Ascending aorta (tissue), 2 donors: ENCODE data around the gene TFAP2C. TPM values are rescaled to one million over a fixed set of nuclear protein-coding genes. Genes with fewer than 3 reads are reported as not detected.

Experiments used
- DNase-seq, 2 donors: peaks; one replicate each; pipeline ENCODE4 v3.0.0-alpha.2; 2019; ENCODE audit warnings: low spot score in 2 of 2
- H3K27ac ChIP-seq, 2 donors: fragments of 200-600 bp; sonication (generic); one replicate each; pipeline ENCODE4 v1.5.1; 2016 to 2017; ENCODE audit warnings: mild to moderate bottlenecking in 1 of 2
- H3K27me3 ChIP-seq: fragments of 200-600 bp; sonication (generic); one replicate; pipeline ENCODE4 v1.5.1; 2017
- H3K36me3 ChIP-seq, 2 donors: fragments of 200-600 bp; sonication (generic); one replicate each; pipeline ENCODE4 v1.5.1; 2016
- H3K4me1 ChIP-seq, 2 donors: fragments of 200-600 bp; sonication (generic); one replicate each; pipeline ENCODE4 v1.5.1; 2016 to 2017; ENCODE audit warnings: mild to moderate bottlenecking in 1 of 2
- H3K4me3 ChIP-seq, 2 donors: fragments of 200-600 bp; sonication (generic); one replicate each; pipeline ENCODE4 v1.5.1; 2016 to 2017; ENCODE audit warnings: mild to moderate bottlenecking in 1 of 2
- H3K9me3 ChIP-seq, 2 donors: fragments of 200-600 bp; sonication (generic); one replicate each; pipeline ENCODE4 v1.5.1; 2016
- intact Hi-C: fragments of 100-400 bp; cut with DNase I; formaldehyde crosslinking; loops from one replicate; pipeline ENCODE4 v1.15.1; 2023
- total RNA-seq: library from RNA; depleted of rRNA; stranded (reverse); fragments of >200 nt; gene quantifications from one replicate; pipeline ENCODE4 v1.1.0, GENCODE V29; 2016
- TF ChIP-seq, protein P1 (sequence below), 3 experiments: fragments of 200-600 bp in 2 of 3; fragments of 450-650 bp in 1 of 3; sonication (generic) in 2 of 3; IDR thresholded peaks; one replicate each; pipeline ENCODE4 v1.5.1; 2016 to 2019; ENCODE audit warnings: antibody characterized with exemption in 3 of 3, mild to moderate bottlenecking in 1 of 3, moderate library complexity in 1 of 3

TFAP2C gene
- 4.9 TPM for total RNA-seq

DNA sequence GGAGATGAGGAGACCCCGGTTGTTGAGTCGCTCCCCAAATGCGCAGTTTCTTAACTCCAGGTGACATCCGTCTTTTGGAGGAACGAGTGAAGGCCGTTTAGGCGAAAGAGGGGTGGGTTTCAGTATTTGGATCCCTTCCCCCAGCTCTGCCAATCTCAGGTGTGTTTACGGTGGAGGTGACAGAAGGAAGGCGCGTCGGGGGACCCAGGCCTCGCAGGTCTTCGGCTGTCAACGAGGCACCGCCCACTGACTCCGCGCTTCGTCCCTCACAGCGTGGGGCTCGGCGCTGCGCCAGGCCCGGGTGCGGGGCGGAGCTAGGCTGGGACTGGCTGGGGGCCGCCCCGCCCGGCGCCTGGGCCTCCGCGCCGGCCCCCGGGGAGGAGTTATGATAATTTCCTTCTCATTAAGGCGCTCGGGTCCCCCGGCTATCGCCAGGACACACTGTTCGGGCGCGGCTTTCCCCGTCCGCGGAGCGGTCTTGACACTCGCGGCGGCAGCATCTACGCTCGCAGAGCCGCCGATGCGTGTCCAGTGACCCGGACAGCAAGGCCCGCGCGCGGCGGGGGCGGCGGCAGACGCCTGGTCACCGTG lies at the start of gene TFAP2C:
TFAP2C (plus strand) TSS at position 434 of the 591 bp plus-strand sequence. CDS start 239 bp downstream, outside the sequence.
- Histone ChIP-seq H3K4me3 (peak within 1 kb of the TSS; percentile 38 to 61), H3K9me3 (no peaks in the 10 kb centered on the region), H3K36me3 (no peaks in the 10 kb centered on the region), H3K27ac (no peak within 1 kb of the TSS), H3K27me3 (peaks cover 31% of the 10 kb centered on the region), H3K4me1 (peaks cover 0 to 12% of the 10 kb centered on the region in 2 donors)
- DNase-seq: no peak
- TF ChIP-seq, protein P1, sequence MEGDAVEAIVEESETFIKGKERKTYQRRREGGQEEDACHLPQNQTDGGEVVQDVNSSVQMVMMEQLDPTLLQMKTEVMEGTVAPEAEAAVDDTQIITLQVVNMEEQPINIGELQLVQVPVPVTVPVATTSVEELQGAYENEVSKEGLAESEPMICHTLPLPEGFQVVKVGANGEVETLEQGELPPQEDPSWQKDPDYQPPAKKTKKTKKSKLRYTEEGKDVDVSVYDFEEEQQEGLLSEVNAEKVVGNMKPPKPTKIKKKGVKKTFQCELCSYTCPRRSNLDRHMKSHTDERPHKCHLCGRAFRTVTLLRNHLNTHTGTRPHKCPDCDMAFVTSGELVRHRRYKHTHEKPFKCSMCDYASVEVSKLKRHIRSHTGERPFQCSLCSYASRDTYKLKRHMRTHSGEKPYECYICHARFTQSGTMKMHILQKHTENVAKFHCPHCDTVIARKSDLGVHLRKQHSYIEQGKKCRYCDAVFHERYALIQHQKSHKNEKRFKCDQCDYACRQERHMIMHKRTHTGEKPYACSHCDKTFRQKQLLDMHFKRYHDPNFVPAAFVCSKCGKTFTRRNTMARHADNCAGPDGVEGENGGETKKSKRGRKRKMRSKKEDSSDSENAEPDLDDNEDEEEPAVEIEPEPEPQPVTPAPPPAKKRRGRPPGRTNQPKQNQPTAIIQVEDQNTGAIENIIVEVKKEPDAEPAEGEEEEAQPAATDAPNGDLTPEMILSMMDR (IDR thresholded peaks at IDR 0.05): no peak
- intact Hi-C loops: no loop called here

DNA sequence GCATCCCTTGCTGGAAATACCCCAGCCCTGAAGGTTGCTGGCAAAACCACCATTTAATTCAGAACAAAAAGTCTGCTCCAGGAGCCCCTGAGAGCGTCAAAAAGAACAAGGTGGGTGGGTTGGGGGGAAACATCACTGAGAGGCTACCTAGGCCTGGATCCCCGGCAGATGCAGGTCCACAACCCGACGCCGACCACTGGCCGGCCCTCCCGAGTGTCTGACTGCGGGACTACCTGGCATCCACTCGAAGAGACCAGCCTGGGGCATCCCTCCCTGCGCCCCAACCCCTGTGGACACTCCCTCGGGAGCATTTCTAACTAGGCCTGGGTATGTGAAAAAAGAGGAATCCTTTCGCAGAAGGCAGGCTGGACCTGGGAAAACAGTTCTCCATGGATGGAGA lies 48.9 kb upstream of the TFAP2C start:
- TF ChIP-seq, protein P1 (IDR thresholded peaks at IDR 0.05): no peak
- intact Hi-C loops: no loop called here
- Histone ChIP-seq H3K36me3 (no peaks in the 10 kb centered on the region), H3K9me3 (no peaks in the 10 kb centered on the region), H3K27ac (no peak overlapping the region), H3K27me3 (no peaks in the 10 kb centered on the region), H3K4me3 (no peak overlapping the region), H3K4me1 (no peaks in the 10 kb centered on the region)
- DNase-seq: no peak

DNA sequence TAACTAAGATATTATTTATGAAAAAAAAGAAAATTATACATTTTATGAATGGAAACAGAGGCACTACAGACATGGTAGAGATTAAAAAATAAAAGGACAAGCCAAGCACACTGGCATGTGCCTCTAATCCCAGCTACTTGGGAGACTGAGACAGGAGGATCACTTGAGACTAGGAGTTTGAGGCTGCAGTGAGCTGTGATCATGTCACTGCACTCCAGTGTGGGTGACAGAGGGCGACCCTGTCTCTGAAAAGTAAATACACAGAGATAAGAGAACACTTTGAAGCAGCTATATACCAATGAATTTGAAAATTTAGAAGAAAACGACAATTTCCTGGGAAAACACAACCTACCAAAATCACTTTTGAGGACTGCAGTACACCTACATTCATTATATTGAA lies 47.4 kb upstream of the TFAP2C start:
- Histone ChIP-seq H3K36me3 (no peaks in the 10 kb centered on the region), H3K4me1 (no peaks in the 10 kb centered on the region)
- intact Hi-C loops: no loop called here

DNA sequence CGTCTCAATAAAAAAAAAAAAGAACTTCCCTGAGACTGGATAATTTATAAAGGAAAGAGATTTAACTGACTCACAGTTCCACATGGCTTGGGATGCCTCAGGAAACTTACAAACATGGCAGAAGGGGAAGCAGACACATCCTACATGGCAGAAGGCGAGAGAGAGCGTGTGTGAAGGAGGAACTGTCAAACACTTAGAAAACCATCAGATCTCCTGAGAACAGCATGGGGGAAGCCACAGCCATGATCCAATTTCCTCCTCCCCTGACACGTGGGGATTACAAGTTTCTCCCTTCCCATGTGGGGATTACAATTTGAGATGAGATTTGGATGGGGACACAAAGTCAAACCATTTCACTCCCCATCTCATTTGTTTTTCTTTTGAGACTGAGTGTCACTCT lies 46.6 kb upstream of the TFAP2C start:
- H3K4me1 ChIP-seq: no peaks in the 10 kb centered on the region
- H3K4me3 ChIP-seq: no peak overlapping the region
- intact Hi-C loops: no loop called here
- TF ChIP-seq, protein P1 (IDR thresholded peaks at IDR 0.05): no peak
- H3K36me3 ChIP-seq: no peaks in the 10 kb centered on the region
- no peak for DNase-seq
- no peak overlapping the region for H3K27ac ChIP-seq
- no peaks in the 10 kb centered on the region for H3K9me3 ChIP-seq
- H3K27me3 ChIP-seq: no peaks in the 10 kb centered on the region

More for the DNA sequence above, 47.4 kb upstream of the TFAP2C start:
- H3K27ac ChIP-seq: no peak overlapping the region
- no peaks in the 10 kb centered on the region for H3K9me3 ChIP-seq
- no peak overlapping the region for H3K4me3 ChIP-seq
- TF ChIP-seq, protein P1 (IDR thresholded peaks at IDR 0.05): no peak
- DNase-seq: no peak
- no peaks in the 10 kb centered on the region for H3K27me3 ChIP-seq

DNA sequence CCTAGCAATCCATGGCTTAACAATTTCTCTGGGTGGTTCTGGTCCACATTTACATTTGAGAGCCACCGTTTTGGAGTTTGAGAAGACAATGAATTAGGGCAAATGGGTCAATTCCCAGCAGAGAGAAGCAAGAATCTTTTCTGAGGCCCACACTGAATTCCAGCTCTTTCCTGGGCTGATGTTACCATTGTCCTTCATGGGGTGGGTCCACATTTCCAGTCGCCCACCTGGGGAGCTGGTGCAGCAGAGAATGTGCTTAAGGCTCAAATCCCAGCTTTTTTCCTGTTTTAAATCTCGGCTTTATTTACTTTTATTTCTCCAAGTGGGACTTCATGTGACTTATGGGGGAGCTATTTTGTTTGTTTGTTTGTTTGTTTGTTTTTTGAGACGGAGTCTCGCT lies 44.2 kb upstream of the TFAP2C start:
- Histone ChIP-seq H3K27ac (no peak overlapping the region), H3K4me1 (no peaks in the 10 kb centered on the region), H3K9me3 (no peaks in the 10 kb centered on the region), H3K4me3 (no peak overlapping the region), H3K27me3 (no peaks in the 10 kb centered on the region), H3K36me3 (no peaks in the 10 kb centered on the region)
- intact Hi-C loops: no loop called here
- TF ChIP-seq, protein P1 (IDR thresholded peaks at IDR 0.05): no peak
- DNase-seq: no peak
